OCI-LY1 (cell line): ENCODE results near the gene BDH1.
"Not testable (repeated sequence)": the region's sequence is repeated elsewhere in the genome, so short reads cannot be mapped to it uniquely, and the experiment has no call there.

Source experiments
- H2AFZ ChIP-seq: fragments of 200-600 bp; sonication (generic), shearing (Covaris generic); 2 replicates; pipeline ENCODE4 v1.6.0; 2014; ENCODE audit warnings: antibody characterized with exemption, mild to moderate bottlenecking, low read length
- H3F3A ChIP-seq: fragments of 200-600 bp; sonication (generic), shearing (Covaris generic); 2 replicates; pipeline ENCODE4 v1.6.0; 2014; ENCODE audit warnings: mild to moderate bottlenecking, antibody characterized with exemption, low read length, moderate library complexity; ENCODE audit not compliant: insufficient read depth
- H3K27ac ChIP-seq: fragments of 200-600 bp; sonication (generic); 2 replicates; pipeline ENCODE4 v1.5.1; 2014; ENCODE audit warnings: low read length, mixed run types, mild to moderate bottlenecking, low read depth; ENCODE audit not compliant: poor library complexity, severe bottlenecking
- H3K27me3 ChIP-seq: fragments of 200-600 bp; sonication (generic); 2 replicates; pipeline ENCODE4 v1.6.0; 2014; ENCODE audit warnings: antibody characterized with exemption, mild to moderate bottlenecking, low read length, moderate library complexity; ENCODE audit not compliant: insufficient read depth
- H3K36me3 ChIP-seq: fragments of 200-600 bp; sonication (generic); 2 replicates; pipeline ENCODE4 v1.6.1; 2014; ENCODE audit warnings: mild to moderate bottlenecking, antibody characterized with exemption, low read length, moderate library complexity, mixed read lengths; ENCODE audit not compliant: insufficient read depth
- H3K4me1 ChIP-seq: fragments of 200-600 bp; sonication (generic); 2 replicates; pipeline ENCODE4 v1.5.1; 2014; ENCODE audit warnings: mild to moderate bottlenecking, low read length, moderate library complexity; ENCODE audit not compliant: insufficient read depth, severe bottlenecking
- H3K4me2 ChIP-seq: fragments of 200-600 bp; sonication (generic), shearing (Covaris generic); 2 replicates; pipeline ENCODE4 v1.6.1; 2014; ENCODE audit warnings: low read length
- H3K4me3 ChIP-seq: fragments of 200-600 bp; sonication (generic); 2 replicates; pipeline ENCODE4 v1.5.1; 2014; ENCODE audit warnings: low read length, low read depth, mild to moderate bottlenecking, mixed read lengths; ENCODE audit not compliant: poor library complexity, severe bottlenecking
- H3K79me2 ChIP-seq: fragments of 200-600 bp; shearing (Covaris generic); 2 replicates; pipeline ENCODE4 v1.6.1; 2016; ENCODE audit warnings: mixed run types, low read length, mixed read lengths; ENCODE audit not compliant: insufficient read depth
- H3K9ac ChIP-seq: fragments of 200-600 bp; sonication (generic), shearing (Covaris generic); 2 replicates; pipeline ENCODE4 v1.6.1; 2014; ENCODE audit warnings: mild to moderate bottlenecking, low read length, mixed read lengths
- H3K9me2 ChIP-seq: fragments of 200-600 bp; sonication (generic), shearing (Covaris generic); 2 replicates; pipeline ENCODE4 v1.6.1; 2014; ENCODE audit warnings: low read depth, mild to moderate bottlenecking, low read length, mixed read lengths
- H3K9me3 ChIP-seq: fragments of 200-600 bp; shearing (Covaris generic); 2 replicates; pipeline ENCODE4 v1.6.1; 2014; ENCODE audit warnings: low read length, mixed read lengths
- H4K20me1 ChIP-seq: fragments of 200-600 bp; sonication (generic), shearing (Covaris generic); 2 replicates; pipeline ENCODE4 v1.6.0; 2016; ENCODE audit warnings: mild to moderate bottlenecking, low read length; ENCODE audit not compliant: insufficient read depth
- CTCF ChIP-seq: fragments of 200-600 bp; sonication (generic), shearing (Covaris generic); IDR thresholded peaks from 2 replicates; pipeline ENCODE4 v1.5.1; 2017; ENCODE audit warnings: mild to moderate bottlenecking, antibody characterized with exemption, low read length, moderate library complexity, mixed read lengths
- EZH2 ChIP-seq: fragments of 200-600 bp; sonication (generic), shearing (Covaris generic); IDR thresholded peaks from 2 replicates; pipeline ENCODE4 v1.8.0; 2017; ENCODE audit warnings: borderline replicate concordance, mixed run types, mild to moderate bottlenecking, antibody characterized with exemption, low read length, moderate library complexity, mixed read lengths

The BDH1 gene

GRCh38 chr3:197480320-197480719 is 75.4 kb downstream of the BDH1 start:
- H3K79me2 ChIP-seq = no peaks in the 10 kb centered on the region
- H3F3A ChIP-seq = no peaks in the 10 kb centered on the region
- no peak overlapping the region for H3K27ac ChIP-seq
- TF ChIP-seq CTCF (no peak), EZH2 (no peak)
- no peaks in the 10 kb centered on the region for H4K20me1 ChIP-seq
- H3K9ac ChIP-seq = no peak overlapping the region
- H3K4me3 ChIP-seq = no peak overlapping the region
- no peaks in the 10 kb centered on the region for H3K4me1 ChIP-seq
- H3K27me3 ChIP-seq = peaks cover 7% of the 10 kb centered on the region
- H3K9me2 ChIP-seq = no peaks in the 10 kb centered on the region
- H2AFZ ChIP-seq = no peak overlapping the region
- no peaks in the 10 kb centered on the region for H3K36me3 ChIP-seq
- no peak overlapping the region for H3K4me2 ChIP-seq
- no peaks in the 10 kb centered on the region for H3K9me3 ChIP-seq

- Histone ChIP-seq H3K9ac (no peak overlapping the region), H3K4me1 (no peaks in the 10 kb centered on the region), H4K20me1 (no peaks in the 10 kb centered on the region), H3K27me3 (peaks cover 1% of the 10 kb centered on the region; the same call in 1 of the 2 replicates), H3K79me2 (no peaks in the 10 kb centered on the region), H3K9me3 (no peaks in the 10 kb centered on the region), H3K9me2 (no peaks in the 10 kb centered on the region), H3F3A (no peaks in the 10 kb centered on the region), H3K4me3 (no peak overlapping the region), H3K4me2 (no peak overlapping the region), H2AFZ (no peak overlapping the region), H3K27ac (no peak overlapping the region), H3K36me3 (no peaks in the 10 kb centered on the region)
- TF ChIP-seq CTCF (no peak), EZH2 (no peak)
Measured at GRCh38 chr3:197478746-197479668, 76.8 kb downstream of the BDH1 start.

- H3K9me3 ChIP-seq, H3K9me2 ChIP-seq, H2AFZ ChIP-seq, H3K79me2 ChIP-seq, H3K4me2 ChIP-seq, H3F3A ChIP-seq, H4K20me1 ChIP-seq, H3K27me3 ChIP-seq, H3K36me3 ChIP-seq, H3K9ac ChIP-seq, H3K4me3 ChIP-seq, H3K4me1 ChIP-seq, H3K27ac ChIP-seq: not testable (repeated sequence)
Measured at GRCh38 chr3:197477816-197478215, 78.0 kb downstream of the BDH1 start.
